Ovary (tissue), 10 donors: ENCODE measurements around the gene LIPJ. TPM values are rescaled to one million over a fixed set of nuclear protein-coding genes. Genes with fewer than 3 reads are reported as not detected.

ENCODE experiments used
- DNase-seq, 5 donors: peaks; one replicate each; pipeline ENCODE4 v3.0.0-alpha.2; 2019 to 2020
- H3K27ac ChIP-seq, 2 donors: fragments of 200-600 bp; one replicate each; pipeline versions ENCODE4 v1.5.1 to v1.8.0; 2019 to 2022
- H3K27me3 ChIP-seq: fragments of 200-600 bp; one replicate; pipeline ENCODE4 v1.8.0; 2022
- H3K36me3 ChIP-seq: fragments of 200-600 bp; sonication (generic); one replicate; pipeline ENCODE4 v1.5.1; 2019
- H3K4me1 ChIP-seq: one replicate; pipeline ENCODE4 v1.8.1; 2013; ENCODE audit warnings: mild to moderate bottlenecking, moderate library complexity; ENCODE audit not compliant: insufficient read depth
- H3K4me3 ChIP-seq: fragments of 200-600 bp; sonication (generic); one replicate; pipeline ENCODE4 v1.5.1; 2017
- H3K9me3 ChIP-seq, 2 donors: fragments of 200-600 bp in 1 of 2; sonication (generic) in 1 of 2; one replicate each; pipeline versions ENCODE4 v1.5.1 to v1.8.1; 2013 to 2019; ENCODE audit warnings: mild to moderate bottlenecking in 1 of 2, moderate library complexity in 1 of 2
- CTCF ChIP-seq, 3 donors: fragments of 450-650 bp in 2 of 3; fragments of 200-600 bp in 1 of 3; IDR thresholded peaks; one replicate each; pipeline versions ENCODE4 v1.5.1 to v1.8.0; 2016 to 2022; ENCODE audit warnings: antibody characterized with exemption in 3 of 3, mild to moderate bottlenecking in 1 of 3
- EP300 ChIP-seq: sonication (generic); formaldehyde crosslinking; IDR thresholded peaks from one replicate; pipeline ENCODE4 v1.6.1; 2017; ENCODE audit warnings: antibody characterized with exemption
- POLR2A ChIP-seq: fragments of 450-650 bp; IDR thresholded peaks from one replicate; pipeline ENCODE4 v1.6.1; 2017; ENCODE audit warnings: antibody characterized with exemption, mild to moderate bottlenecking, moderate library complexity
- WGBS, 3 donors: extraction: QIAGEN DNeasy Blood & Tissue Kit in 1 of 3; methylation state at CpG; one replicate each; pipeline versions ENCODE4 v1.1.5 to v1.1.7; 2013 to 2017; 5-methylcytosine and 5-hydroxymethylcytosine counted together
- intact Hi-C, 4 donors: fragments of 100-400 bp; cut with DNase I; formaldehyde crosslinking; loops; one replicate each; pipeline versions ENCODE4 v1.11.0 to v1.15.1; 2022 to 2023
- long read RNA-seq, 3 donors: library from polyadenylated mRNA in 2 of 3; unstranded in 2 of 3; transcript quantifications; one replicate each; pipeline ENCODE4 v2.0.0 and lab custom pipeline, GENCODE V29; 2021 to 2026
- polyA plus RNA-seq, 2 donors: library from polyadenylated mRNA; stranded (reverse); fragments of 200-250 nt in 1 of 2; fragments of 350-450 nt in 1 of 2; fragmentation: Illumina TruSeq in 1 of 2; extraction: RNeasy Lipid Tissue Mini Kit (QIAGEN cat#74804) in 1 of 2; gene quantifications; one replicate each; pipeline ENCODE4 v1.2.3, GENCODE V29; 2013 to 2014
- total RNA-seq, 7 donors: library from RNA; depleted of rRNA in 2 of 7; stranded (reverse); fragments of >200 nt in 2 of 7; fragmentation: NEBNext Ultra II Directional in 3 of 7; extraction: Animal tissue kit (Norgen Biotek cat#: 25700) in 3 of 7; gene quantifications; one replicate each; pipeline versions ENCODE4 v1.1.0 to v1.2.4, GENCODE V29; 2016 to 2023
- donor health status: DM: no; HTN: no; CAD: no; lungs with moderate emphysema.
- donor health status: DM: no; HTN: no; CAD: no.
- donor health status: Bipolar disorder and iron deficiency.
- donor health status: DM: yes; HTN: yes; CAD: no.
- donor health status: DM: no; HTN: no; CAD: no.
- donor health status: DM: yes; HTN: yes; CAD: no.

Gene LIPJ, protein sequence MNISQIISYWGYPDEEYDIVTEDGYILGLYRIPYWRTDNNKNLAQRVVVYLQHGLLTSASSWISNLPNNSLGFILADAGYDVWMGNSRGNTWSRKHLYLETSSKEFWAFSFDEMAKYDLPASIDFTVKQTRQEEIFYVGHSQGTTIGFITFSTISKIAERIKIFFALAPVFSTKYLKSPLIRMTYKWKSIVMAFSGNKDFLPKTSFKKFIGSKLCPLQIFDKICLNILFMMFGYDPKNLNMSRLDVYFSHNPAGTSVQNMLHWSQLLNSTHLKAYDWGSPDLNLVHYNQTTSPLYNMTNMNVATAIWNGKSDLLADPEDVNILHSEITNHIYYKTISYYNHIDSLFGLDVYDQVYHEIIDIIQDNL
- under 1 TPM; 0.08 to 0.25 (median 0.20) TPM for total RNA-seq
- polyA plus RNA-seq: not detected
- long read RNA-seq, donor 1: 0 reads
- long read RNA-seq, donor 2: 0 reads
- long read RNA-seq, donor 3: 0 reads

DNA sequence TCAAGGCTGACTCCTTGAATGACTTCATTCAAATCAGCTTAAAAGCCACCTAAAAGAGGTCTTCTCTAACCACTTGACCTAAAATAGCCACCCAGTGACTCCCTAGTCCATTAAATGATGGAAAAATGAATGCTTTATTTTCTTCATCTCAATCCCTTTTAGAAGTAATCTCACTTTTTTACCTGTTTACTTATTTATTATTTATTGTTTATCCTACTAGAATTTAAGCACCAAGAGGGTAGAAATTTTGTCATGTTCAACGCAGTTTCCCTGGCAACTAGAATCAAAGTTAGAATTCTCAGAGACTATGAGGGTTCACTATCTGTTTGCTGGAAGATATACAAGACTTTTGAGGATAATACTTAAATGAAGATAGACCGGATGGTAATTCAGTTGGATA, at the start of gene LIPJ:
TSS of gene LIPJ (plus strand) at position 301 of the 400 bp plus-strand sequence. CDS start 3,926 bp downstream, outside the sequence.
- H3K4me3 ChIP-seq: no peak within 1 kb of the TSS
- intact Hi-C loops: no loop called here

DNA sequence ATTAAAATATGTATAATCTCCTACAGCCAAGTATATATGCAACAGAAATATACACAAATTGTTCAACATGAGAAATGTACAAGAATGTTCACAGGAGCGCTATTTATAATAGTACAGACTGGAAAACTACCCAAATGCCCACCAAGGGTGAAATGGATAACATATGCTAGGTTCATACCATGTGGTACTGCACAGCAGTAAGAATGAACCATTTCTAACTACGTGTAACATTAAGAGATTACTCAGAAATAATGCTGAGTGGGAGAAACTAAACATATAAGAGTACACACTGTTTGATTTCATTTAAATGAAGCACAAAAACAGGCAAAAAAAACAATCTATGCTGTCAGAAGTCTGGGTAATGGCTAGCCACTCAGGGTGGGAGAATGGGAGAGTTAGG, 49.2 kb upstream of the LIPJ start:
- 61 to 63% (median 62%) methylated on average over 2 of the region's 2 CpGs for WGBS, 3 donors
- no peaks in the 10 kb centered on the region for H3K27me3 ChIP-seq
- no peaks in the 10 kb centered on the region for H3K9me3 ChIP-seq
- H3K4me3 ChIP-seq: no peak overlapping the region
- no peak for DNase-seq
- H3K36me3 ChIP-seq: no peaks in the 10 kb centered on the region
- H3K27ac ChIP-seq: no peak overlapping the region
- TF ChIP-seq EP300: no peak
- TF ChIP-seq POLR2A: no peak
- no peak for TF ChIP-seq CTCF (IDR thresholded peaks at IDR 0.05)
- intact Hi-C loops: no loop called here
- H3K4me1 ChIP-seq: peaks cover 2% of the 10 kb centered on the region

More for the DNA sequence above, at the start of gene LIPJ:
- H3K9me3 ChIP-seq: peaks cover 0 to 2% of the 10 kb centered on the region in 2 donors
- no peak for DNase-seq
- H3K27ac ChIP-seq: no peak within 1 kb of the TSS
- TF ChIP-seq POLR2A (no peak), EP300 (no peak), CTCF (IDR thresholded peaks at IDR 0.05) (no peak)
- H3K4me1 ChIP-seq: no peaks in the 10 kb centered on the region
- no peaks in the 10 kb centered on the region for H3K36me3 ChIP-seq
- 82 to 91% (median 86%) methylated on average over 2 of the region's 2 CpGs for WGBS, 3 donors
- no peaks in the 10 kb centered on the region for H3K27me3 ChIP-seq

DNA sequence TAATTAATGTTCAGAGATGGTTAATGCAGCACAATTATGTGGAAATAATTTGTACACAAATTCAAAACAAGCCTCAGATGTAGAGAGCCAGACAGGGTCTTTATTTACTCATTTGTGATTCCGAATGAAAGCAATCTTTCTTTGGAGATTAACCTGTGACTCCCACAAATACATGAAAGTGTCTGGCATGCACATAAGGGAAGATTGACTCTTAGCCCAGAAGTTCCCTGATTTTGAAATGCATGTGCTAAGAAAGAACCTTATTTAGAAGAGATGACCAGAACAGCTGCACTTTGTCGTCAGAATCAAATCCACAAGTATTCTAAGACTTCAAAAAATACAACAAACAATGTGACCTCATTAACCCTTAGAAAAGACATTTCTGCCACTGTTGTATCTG, 48.5 kb upstream of the LIPJ start:
- intact Hi-C loops: no loop called here
- H3K4me1 ChIP-seq: peaks cover 2% of the 10 kb centered on the region
- H3K4me3 ChIP-seq: no peak overlapping the region
- H3K27me3 ChIP-seq: no peaks in the 10 kb centered on the region
- no peak overlapping the region for H3K27ac ChIP-seq
- DNase-seq: no peak
- TF ChIP-seq POLR2A (no peak), CTCF (IDR thresholded peaks at IDR 0.05) (no peak), EP300 (peak; percentile 22)
- H3K9me3 ChIP-seq: no peaks in the 10 kb centered on the region
- H3K36me3 ChIP-seq: no peaks in the 10 kb centered on the region
- WGBS, 3 donors: 8 to 15% (median 9%) methylated on average over 2 of the region's 2 CpGs

GRCh38 chr10:88540351-88540750, 46.2 kb upstream of the LIPJ start:
- Histone ChIP-seq H3K4me1 (peaks cover 2% of the 10 kb centered on the region), H3K27ac (no peak overlapping the region), H3K36me3 (no peaks in the 10 kb centered on the region), H3K9me3 (no peaks in the 10 kb centered on the region), H3K27me3 (no peaks in the 10 kb centered on the region), H3K4me3 (no peak overlapping the region)
- intact Hi-C loops: loop anchor here in 1 of 4 donors (10.0 kb wide), 1 partner anchor 66 kb away; no protein-coding TSS in a partner anchor
- 12 to 25% (median 19%) methylated on average over 1 of the region's 1 CpG for WGBS, 3 donors
- DNase-seq: no peak
- TF ChIP-seq CTCF (IDR thresholded peaks at IDR 0.05): no peak
